Panc1 (cell line): ENCODE data around the gene C18orf54.

Experiments
- POLR2AphosphoS5 ChIP-seq: IDR thresholded peaks from 2 replicates; pipeline ENCODE4 v1.6.1; 2012; ENCODE audit warnings: mild to moderate bottlenecking, low read depth, low read length, moderate library complexity
- SIN3A ChIP-seq: IDR thresholded peaks from 2 replicates; pipeline ENCODE4 v1.6.1; 2012; ENCODE audit warnings: low read depth, mild to moderate bottlenecking, low read length, moderate library complexity, borderline replicate concordance; ENCODE audit not compliant: insufficient read depth
- TF ChIP-seq, protein P1 (sequence below): fragments of 450-650 bp; IDR thresholded peaks from 2 replicates; pipeline ENCODE4 v1.5.1; 2017; ENCODE audit warnings: mild to moderate bottlenecking
- TF ChIP-seq, protein P2 (sequence below), 2 experiments: IDR thresholded peaks; 2 replicates each; pipeline ENCODE4 v1.6.1; 2011 to 2012; ENCODE audit warnings: low read depth in 2 of 2, control low read depth in 1 of 2, low read length in 1 of 2, mild to moderate bottlenecking in 1 of 2, moderate library complexity in 1 of 2; ENCODE audit not compliant: insufficient read depth in 1 of 2

DNA sequence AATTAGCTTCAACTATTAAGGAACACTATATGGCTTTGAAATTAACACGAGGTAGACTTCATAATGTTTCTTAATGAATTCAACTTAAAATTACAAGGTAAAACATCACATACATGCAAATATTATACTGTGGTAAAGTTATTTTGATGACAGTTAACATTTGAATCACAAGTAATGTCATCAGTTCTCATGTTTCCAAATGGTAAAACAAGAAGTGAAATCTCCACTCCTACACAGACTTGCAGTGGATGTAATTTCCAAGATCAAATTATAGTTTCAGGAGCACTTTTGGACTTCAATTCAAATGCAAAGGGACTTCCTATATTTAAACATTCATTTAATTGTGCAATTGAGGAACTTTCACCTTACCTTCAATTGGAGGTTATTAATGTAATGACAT is 39.1 kb downstream of the C18orf54 start:
- TF ChIP-seq, protein P1, sequence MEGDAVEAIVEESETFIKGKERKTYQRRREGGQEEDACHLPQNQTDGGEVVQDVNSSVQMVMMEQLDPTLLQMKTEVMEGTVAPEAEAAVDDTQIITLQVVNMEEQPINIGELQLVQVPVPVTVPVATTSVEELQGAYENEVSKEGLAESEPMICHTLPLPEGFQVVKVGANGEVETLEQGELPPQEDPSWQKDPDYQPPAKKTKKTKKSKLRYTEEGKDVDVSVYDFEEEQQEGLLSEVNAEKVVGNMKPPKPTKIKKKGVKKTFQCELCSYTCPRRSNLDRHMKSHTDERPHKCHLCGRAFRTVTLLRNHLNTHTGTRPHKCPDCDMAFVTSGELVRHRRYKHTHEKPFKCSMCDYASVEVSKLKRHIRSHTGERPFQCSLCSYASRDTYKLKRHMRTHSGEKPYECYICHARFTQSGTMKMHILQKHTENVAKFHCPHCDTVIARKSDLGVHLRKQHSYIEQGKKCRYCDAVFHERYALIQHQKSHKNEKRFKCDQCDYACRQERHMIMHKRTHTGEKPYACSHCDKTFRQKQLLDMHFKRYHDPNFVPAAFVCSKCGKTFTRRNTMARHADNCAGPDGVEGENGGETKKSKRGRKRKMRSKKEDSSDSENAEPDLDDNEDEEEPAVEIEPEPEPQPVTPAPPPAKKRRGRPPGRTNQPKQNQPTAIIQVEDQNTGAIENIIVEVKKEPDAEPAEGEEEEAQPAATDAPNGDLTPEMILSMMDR = no peak
- TF ChIP-seq, protein P2, sequence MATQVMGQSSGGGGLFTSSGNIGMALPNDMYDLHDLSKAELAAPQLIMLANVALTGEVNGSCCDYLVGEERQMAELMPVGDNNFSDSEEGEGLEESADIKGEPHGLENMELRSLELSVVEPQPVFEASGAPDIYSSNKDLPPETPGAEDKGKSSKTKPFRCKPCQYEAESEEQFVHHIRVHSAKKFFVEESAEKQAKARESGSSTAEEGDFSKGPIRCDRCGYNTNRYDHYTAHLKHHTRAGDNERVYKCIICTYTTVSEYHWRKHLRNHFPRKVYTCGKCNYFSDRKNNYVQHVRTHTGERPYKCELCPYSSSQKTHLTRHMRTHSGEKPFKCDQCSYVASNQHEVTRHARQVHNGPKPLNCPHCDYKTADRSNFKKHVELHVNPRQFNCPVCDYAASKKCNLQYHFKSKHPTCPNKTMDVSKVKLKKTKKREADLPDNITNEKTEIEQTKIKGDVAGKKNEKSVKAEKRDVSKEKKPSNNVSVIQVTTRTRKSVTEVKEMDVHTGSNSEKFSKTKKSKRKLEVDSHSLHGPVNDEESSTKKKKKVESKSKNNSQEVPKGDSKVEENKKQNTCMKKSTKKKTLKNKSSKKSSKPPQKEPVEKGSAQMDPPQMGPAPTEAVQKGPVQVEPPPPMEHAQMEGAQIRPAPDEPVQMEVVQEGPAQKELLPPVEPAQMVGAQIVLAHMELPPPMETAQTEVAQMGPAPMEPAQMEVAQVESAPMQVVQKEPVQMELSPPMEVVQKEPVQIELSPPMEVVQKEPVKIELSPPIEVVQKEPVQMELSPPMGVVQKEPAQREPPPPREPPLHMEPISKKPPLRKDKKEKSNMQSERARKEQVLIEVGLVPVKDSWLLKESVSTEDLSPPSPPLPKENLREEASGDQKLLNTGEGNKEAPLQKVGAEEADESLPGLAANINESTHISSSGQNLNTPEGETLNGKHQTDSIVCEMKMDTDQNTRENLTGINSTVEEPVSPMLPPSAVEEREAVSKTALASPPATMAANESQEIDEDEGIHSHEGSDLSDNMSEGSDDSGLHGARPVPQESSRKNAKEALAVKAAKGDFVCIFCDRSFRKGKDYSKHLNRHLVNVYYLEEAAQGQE (IDR thresholded peaks at IDR 0.05; ENCODE audit: insufficient read depth in 1 of 2, low read depth in 2 of 2, low read length in 1 of 2) = no peak
- TF ChIP-seq POLR2AphosphoS5 = no peak
- no peak for TF ChIP-seq SIN3A
